SK-N-SH (cell line): Measurements from ENCODE around the gene NAPG.

Source experiments
- EZH2phosphoT487 ChIP-seq: fragments of 200-600 bp; sonication (generic); IDR thresholded peaks from 2 replicates; pipeline ENCODE4 v1.6.1; 2017; ENCODE audit warnings: low read depth, mixed run types, mild to moderate bottlenecking, antibody characterized with exemption, moderate library complexity, borderline replicate concordance
- GABPA ChIP-seq: IDR thresholded peaks from 2 replicates; pipeline ENCODE4 v1.4.0; 2012; ENCODE audit warnings: low read depth, mild to moderate bottlenecking
- MAX ChIP-seq: IDR thresholded peaks from 2 replicates; pipeline ENCODE4 v1.4.0; 2012; ENCODE audit warnings: low read depth
- NFIC ChIP-seq: IDR thresholded peaks from 2 replicates; pipeline ENCODE4 v1.4.0; 2012; ENCODE audit warnings: borderline replicate concordance
- POLR2AphosphoS5 ChIP-seq: IDR thresholded peaks from 2 replicates; pipeline ENCODE4 v1.6.1; 2012; ENCODE audit warnings: low read depth, low read length
- RAD21 ChIP-seq: IDR thresholded peaks from 2 replicates; pipeline ENCODE4 v1.6.1; 2012; ENCODE audit warnings: mild to moderate bottlenecking, low read length
- RFX5 ChIP-seq: IDR thresholded peaks from 2 replicates; pipeline ENCODE4 v1.6.1; 2012; ENCODE audit warnings: mild to moderate bottlenecking, improper control_type of control experiment, low read length
- SIN3A ChIP-seq: IDR thresholded peaks from 2 replicates; pipeline ENCODE4 v1.6.1; 2012; ENCODE audit warnings: low read depth, mild to moderate bottlenecking, low read length, moderate library complexity, borderline replicate concordance
- SMC3 ChIP-seq: IDR thresholded peaks from 2 replicates; pipeline ENCODE4 v1.6.1; 2012; ENCODE audit warnings: low read depth, low read length, improper control_type of control experiment
- TAF1 ChIP-seq: IDR thresholded peaks from 2 replicates; pipeline ENCODE4 v1.6.1; 2012; ENCODE audit warnings: low read depth, mild to moderate bottlenecking, low read length, moderate library complexity, borderline replicate concordance
- TF ChIP-seq, protein P1 (sequence below): fragments of 200-600 bp; sonication (generic); IDR thresholded peaks from 2 replicates; pipeline ENCODE4 v1.6.1; 2017; ENCODE audit warnings: antibody characterized with exemption, mild to moderate bottlenecking, moderate library complexity
- TF ChIP-seq, protein P2 (sequence below): fragments of 150-350 bp; IDR thresholded peaks from 2 replicates; pipeline ENCODE4 v1.6.1; 2017; ENCODE audit warnings: antibody characterized with exemption, low read length, low read depth, borderline replicate concordance

- TF ChIP-seq, protein P1, sequence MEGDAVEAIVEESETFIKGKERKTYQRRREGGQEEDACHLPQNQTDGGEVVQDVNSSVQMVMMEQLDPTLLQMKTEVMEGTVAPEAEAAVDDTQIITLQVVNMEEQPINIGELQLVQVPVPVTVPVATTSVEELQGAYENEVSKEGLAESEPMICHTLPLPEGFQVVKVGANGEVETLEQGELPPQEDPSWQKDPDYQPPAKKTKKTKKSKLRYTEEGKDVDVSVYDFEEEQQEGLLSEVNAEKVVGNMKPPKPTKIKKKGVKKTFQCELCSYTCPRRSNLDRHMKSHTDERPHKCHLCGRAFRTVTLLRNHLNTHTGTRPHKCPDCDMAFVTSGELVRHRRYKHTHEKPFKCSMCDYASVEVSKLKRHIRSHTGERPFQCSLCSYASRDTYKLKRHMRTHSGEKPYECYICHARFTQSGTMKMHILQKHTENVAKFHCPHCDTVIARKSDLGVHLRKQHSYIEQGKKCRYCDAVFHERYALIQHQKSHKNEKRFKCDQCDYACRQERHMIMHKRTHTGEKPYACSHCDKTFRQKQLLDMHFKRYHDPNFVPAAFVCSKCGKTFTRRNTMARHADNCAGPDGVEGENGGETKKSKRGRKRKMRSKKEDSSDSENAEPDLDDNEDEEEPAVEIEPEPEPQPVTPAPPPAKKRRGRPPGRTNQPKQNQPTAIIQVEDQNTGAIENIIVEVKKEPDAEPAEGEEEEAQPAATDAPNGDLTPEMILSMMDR = no peak
- TF ChIP-seq TAF1 = no peak
- no peak for TF ChIP-seq MAX
- no peak for TF ChIP-seq POLR2AphosphoS5
- no peak for TF ChIP-seq SIN3A
- no peak for TF ChIP-seq GABPA
- no peak for TF ChIP-seq RAD21
- TF ChIP-seq NFIC = no peak
- TF ChIP-seq, protein P2, sequence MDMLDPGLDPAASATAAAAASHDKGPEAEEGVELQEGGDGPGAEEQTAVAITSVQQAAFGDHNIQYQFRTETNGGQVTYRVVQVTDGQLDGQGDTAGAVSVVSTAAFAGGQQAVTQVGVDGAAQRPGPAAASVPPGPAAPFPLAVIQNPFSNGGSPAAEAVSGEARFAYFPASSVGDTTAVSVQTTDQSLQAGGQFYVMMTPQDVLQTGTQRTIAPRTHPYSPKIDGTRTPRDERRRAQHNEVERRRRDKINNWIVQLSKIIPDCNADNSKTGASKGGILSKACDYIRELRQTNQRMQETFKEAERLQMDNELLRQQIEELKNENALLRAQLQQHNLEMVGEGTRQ = no peak
- TF ChIP-seq RFX5 = no peak
- no peak for TF ChIP-seq SMC3
- TF ChIP-seq EZH2phosphoT487 = no peak
Measured at GRCh38 chr18:10485475-10485874, 40.4 kb upstream of the NAPG start.
